Hematopoietic multipotent progenitor cell treated with erythropoietin and hydrocortisone succinate and interleukin-3 and kit ligand, for 4 days (in vitro differentiated cells): ENCODE results near the gene COLEC12.

ENCODE experiments used
- DNase-seq: peaks from one replicate; pipeline ENCODE4 v3.0.0-alpha.2; 2015

COLEC12 gene

GRCh38 chr18:379681-380330, 120.7 kb downstream of the COLEC12 start:
- peak; percentile 68 for DNase-seq

DNA sequence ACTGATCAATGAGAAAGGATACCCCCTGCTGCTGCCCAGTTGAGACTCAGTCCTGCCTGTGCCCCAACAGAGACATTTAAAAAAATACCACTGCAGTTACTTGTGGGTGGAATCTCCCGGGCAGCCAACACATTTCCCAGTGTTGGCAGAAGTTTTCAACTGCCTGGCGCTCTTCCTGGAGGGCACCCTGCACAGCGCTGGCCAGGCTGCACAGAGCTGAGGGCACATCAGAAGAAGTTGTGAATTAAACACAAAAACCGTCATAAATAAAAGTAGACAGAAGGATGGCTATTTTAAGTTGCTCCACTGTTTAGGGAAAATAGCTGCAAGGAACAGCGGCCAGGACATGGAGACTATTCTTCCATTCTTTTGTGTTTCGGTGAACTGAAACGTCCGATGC, 122.4 kb downstream of the COLEC12 start:
- no peak for DNase-seq

DNA sequence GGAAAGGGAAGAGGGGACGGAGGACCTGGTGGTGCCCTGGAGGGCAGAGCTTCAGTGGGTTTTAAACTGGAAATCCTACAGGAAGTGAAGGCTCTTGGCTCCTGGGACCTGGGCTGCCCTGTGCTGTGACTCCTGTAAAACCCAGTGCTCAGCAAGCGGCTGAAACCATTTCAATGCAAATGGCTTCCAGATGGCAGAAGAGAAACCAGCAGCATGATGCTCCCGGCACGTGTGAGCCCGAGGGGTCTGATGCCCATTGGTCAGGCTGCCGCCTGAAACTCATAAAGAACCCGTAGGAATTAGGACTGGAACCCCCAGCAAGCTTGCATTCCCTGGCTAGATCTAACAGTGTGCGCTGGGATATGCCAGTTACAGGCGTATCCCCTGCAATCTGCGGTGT, 123.4 kb downstream of the COLEC12 start:
- DNase-seq = no peak

- DNase-seq = peak; percentile 8
These were observed 124.2 kb downstream of the COLEC12 start for GRCh38 chr18:376311-376710.

DNA sequence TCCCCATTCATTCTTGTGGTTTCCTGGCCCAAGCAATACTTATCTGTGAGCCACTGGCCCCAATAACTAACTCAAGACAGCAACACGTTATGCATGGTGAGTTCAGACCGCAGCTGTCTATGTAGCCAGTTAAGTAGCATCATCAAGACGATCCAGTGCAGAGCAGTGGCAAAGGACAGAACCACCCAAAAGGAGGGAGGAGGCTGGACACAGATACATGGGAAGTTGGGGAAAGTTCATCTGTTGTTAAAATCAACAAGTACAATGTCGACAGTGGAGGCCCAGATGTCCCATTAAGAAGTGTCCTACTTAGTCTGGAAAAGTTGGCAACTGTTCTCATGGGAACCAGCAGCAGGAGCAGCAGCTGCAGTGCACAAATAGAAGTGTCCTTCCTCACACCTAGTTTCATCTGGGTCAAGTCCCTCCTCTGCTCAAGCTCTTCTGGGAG, 125.8 kb downstream of the COLEC12 start:
- peak; percentile 65 for DNase-seq

DNA sequence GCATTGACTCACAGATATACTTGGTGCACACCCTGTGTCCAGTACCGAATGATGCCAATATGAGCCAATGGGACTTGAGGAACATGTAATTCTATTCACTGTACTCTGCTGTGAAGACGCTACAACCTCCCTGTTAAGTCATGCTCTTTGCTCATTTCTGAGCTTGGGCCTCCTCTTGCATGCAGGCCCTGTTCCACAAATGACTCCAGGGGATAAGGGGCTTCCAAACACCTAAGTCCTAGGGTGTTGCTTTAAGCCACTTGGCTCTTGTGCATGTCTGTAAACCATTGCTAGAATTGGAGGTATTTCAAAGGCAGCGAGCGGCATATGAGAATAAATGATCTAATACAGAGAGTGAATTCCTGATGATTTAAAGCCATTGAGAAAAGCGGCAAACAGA, 126.7 kb downstream of the COLEC12 start:
- no peak for DNase-seq

GRCh38 chr18:371609-371982, 128.9 kb downstream of the COLEC12 start:
- no peak for DNase-seq

DNA sequence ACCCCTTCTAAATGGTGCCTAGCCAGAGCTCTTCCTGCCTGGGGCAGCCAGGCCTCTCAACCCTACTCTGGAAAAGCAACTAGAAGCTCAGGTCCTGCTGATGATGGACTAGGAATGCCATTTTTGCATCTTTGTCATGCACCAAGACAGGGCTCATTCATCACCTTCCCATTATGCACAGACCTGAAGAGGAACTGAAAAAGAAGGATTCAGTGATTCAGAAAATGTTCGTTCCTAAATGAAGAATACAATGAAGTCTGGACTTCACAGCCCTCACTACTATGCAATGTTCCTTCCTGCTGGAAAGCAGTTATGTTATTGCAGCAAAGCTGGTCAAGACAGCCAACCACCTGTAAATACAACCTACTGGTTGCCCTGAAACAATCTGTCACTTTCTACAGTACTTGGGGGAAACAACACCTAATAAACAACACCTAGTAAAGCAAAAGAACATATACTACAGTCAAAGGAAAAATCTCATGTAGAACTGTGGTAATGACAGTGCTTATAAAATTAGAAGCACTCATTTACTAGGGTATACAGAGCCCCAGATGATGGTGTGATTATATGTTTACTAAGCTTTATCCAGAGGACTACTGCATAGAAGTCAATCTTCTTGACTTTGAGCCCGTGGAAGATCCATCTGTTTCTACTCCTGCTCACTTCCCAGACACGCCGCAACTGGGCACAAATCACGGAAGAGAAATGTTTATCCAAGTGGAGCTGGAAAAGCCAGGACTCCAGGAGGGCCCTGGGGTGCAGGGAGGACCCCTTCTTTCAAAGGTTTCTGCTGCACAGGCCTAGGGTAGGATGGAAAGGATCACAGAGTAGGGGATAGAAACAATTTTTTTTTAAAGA, 129.5 kb downstream of the COLEC12 start:
- no peak for DNase-seq

GRCh38 chr18:369224-370015, 131.1 kb downstream of the COLEC12 start:
- DNase-seq = no peak

- no peak for DNase-seq
These were observed 133.9 kb downstream of the COLEC12 start for GRCh38 chr18:366466-367061.

DNA sequence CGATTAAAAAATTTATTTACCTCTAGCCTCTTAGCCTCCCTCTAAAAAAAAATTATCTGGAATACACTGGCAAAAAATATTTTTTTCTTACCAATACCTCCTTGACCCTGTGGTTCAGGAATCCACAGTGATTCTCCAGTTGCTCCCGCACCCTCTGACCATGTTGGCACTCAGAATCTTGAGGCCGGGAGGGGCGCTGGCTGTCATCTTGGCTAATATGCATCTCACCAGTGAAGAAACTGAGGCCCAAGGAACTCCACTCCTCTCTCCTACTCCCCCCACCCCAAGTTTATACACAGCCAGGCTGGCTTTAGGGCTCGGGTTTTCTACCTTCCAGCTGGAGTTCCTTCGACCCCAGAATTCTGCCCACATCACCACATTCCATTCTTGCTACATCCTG, 134.8 kb downstream of the COLEC12 start:
- DNase-seq = no peak

DNA sequence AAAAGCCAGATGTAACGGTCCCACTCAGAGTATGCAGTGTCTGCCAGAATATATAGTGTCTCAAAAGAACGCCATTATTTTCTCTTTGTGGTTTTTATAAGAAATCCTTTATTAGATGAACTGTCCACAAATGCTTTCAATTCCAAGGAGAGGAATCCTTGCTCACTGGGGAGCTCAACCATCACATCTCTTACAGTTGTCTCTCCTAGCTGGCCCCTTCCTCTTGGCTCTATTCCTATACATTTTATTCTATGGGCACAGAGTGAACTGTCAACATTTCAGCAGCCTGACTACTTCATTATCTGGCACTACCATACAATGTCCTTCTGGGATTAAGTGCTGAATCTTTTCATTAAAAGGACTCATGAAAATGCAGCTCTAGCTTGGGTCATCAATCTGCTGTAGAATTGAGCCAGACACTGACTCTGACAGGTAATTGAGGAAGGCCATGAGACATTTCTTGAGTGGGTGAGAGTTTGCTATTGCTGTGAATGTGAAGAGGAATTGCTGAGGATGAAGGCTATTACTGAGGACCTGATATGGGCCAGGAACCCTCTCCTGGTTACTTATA, 136.2 kb downstream of the COLEC12 start:
- no peak for DNase-seq

DNA sequence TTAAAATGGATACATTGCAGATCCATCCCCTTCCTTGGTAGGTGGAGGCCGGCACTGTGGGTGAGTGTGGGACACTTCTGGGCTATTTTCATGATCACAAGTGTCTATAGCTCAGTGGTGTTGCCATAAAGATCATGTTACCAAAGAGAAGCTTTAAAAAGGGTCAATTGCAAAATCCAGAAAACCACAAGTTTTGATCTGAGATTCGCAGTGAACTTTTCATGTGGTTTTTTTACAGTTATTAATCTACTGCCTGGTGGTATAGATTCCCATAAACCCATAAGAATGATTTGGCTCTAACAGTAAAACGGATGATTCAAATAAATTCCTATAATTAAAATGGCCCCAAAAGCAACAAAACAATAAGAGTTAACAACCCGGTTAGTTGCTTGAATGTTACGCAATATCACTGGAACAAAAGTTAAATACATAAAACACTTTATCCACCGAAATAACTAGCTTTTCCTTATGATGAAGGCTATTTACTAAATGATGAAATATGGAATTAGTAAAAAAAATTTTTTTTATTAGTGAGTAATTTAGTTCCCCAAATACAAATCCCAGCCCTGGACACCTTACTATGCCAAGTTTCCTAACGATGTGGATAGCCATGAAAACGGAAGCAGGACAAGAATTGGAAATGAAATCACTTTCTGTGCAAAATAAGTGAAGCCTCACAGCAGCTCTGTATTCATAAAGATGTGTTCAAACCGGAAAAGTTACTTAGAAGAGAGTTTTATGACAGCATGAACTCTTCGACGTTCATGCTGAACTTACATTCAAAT, 137.0 kb downstream of the COLEC12 start:
- peak; percentile 68 for DNase-seq

- DNase-seq = peak; percentile 10
These were observed 137.9 kb downstream of the COLEC12 start for GRCh38 chr18:362311-363290.

DNA sequence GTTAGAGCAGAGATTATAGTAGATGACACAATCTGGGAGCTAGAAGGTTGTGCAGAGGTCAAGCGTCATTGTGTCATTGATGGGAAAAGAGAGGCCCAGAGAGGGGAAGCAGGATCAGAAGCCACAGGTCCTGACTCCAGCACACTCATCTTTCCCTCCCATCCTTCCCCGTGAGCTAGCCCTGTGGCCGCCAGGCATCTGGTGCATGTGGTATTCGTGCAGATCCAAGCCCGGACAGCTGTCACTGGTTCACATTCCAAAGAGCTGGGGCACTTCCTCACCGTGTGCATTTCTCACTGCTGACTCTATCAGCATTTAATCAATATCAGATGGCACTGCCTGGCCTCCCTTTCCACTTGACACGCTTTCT, 138.6 kb downstream of the COLEC12 start:
- DNase-seq = no peak

- DNase-seq = no peak
These were observed 139.3 kb downstream of the COLEC12 start for GRCh38 chr18:361100-361732.

DNA sequence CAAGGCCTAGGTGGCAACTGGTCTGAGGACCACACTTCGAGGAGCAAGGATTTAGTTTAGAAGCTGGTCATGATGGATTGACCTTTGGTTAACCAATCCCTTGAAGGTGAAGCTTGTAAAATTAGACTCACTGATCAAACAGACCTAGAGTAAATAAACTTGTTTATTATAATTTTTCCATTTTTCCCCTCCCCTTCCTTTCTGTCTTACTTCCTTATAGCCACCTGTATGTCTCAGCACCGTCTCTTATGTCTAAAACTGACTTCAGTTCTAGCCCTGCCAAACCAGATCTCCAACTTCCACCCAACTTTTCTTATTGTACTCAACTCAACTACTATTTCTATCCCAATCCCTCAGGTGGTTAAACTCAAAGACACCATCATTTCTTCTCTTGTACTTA, 139.8 kb downstream of the COLEC12 start:
- no peak for DNase-seq

DNA sequence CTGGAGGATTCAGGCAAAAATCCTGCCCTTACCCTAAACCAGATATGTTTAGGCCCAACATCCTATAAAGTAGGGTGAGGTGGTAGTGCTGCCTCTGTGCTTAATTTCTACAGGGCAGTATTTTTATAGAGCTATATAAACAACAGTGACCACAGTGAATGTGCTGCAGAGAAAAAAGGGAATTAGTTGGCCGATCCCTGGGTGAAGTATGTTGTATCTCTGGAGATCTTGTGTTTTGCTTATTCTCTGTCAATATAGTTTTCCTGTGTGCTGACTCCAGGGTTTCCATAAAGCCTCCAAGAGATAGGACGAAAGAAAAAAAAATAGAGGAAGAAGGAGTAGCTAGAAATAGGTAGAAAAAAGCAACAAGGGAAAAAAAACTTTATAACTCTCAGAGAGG, 143.7 kb downstream of the COLEC12 start:
- no peak for DNase-seq

- no peak for DNase-seq
These were observed 144.8 kb downstream of the COLEC12 start for GRCh38 chr18:355678-356077.

DNA sequence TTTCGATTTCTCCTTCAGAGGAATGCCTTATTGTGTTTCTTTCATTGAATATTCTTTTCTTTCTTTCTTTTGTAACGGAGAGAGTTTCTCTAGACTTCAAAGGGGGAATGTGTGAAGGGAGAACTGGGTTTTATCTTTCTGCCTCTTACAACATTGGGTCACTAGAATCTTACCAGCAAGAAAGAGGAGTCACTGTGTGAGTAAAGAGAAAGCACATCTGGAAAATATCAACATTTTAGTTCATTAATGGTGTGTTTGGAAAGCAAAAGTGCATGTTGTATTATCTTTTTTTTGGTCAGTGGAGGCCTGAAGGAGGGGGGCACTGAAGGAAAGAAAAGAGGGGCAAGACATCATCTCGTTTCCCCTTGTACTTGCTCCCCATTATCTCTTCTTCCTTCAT, 146.0 kb downstream of the COLEC12 start:
- no peak for DNase-seq
